Coronary artery (tissue), 2 donors: ENCODE results near the gene FRYL.

ENCODE experiments used
- DNase-seq: peaks from one replicate; pipeline ENCODE4 v3.0.0-alpha.2; 2017; ENCODE audit warnings: low spot score
- H3K27ac ChIP-seq, 2 donors: fragments of 200-600 bp; sonication (generic); one replicate each; pipeline ENCODE4 v1.5.1; 2016 to 2019
- H3K4me3 ChIP-seq: fragments of 200-600 bp; sonication (generic); 2 replicates; pipeline ENCODE4 v1.5.1; 2016; ENCODE audit warnings: mild to moderate bottlenecking, moderate library complexity
- TF ChIP-seq, protein P1 (sequence below): fragments of 200-600 bp; sonication (generic); IDR thresholded peaks from one replicate; pipeline ENCODE4 v1.5.1; 2019; ENCODE audit warnings: antibody characterized with exemption

Gene FRYL

DNA sequence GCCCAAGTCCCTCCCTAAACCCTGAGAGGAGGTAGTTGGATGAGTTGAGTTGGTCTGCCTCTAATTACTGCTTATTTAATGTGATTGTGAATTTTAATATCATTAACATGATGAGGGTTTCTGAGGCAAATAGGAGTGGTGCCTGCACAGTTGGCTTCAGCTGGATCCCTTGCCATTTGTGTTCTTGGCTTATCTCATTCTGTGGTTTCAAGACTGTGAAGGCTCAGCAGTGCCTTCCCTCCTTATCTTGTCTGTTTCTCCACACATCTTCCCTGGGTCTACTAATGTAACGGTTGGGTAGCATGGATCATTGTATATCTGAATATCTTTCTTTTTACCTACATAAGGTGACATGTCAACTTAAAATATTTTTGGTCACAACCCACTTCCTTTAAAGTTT lies 298.5 kb downstream of the FRYL start:
- H3K27ac ChIP-seq, result no peak overlapping the region
- TF ChIP-seq, protein P1, sequence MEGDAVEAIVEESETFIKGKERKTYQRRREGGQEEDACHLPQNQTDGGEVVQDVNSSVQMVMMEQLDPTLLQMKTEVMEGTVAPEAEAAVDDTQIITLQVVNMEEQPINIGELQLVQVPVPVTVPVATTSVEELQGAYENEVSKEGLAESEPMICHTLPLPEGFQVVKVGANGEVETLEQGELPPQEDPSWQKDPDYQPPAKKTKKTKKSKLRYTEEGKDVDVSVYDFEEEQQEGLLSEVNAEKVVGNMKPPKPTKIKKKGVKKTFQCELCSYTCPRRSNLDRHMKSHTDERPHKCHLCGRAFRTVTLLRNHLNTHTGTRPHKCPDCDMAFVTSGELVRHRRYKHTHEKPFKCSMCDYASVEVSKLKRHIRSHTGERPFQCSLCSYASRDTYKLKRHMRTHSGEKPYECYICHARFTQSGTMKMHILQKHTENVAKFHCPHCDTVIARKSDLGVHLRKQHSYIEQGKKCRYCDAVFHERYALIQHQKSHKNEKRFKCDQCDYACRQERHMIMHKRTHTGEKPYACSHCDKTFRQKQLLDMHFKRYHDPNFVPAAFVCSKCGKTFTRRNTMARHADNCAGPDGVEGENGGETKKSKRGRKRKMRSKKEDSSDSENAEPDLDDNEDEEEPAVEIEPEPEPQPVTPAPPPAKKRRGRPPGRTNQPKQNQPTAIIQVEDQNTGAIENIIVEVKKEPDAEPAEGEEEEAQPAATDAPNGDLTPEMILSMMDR, result no peak
- no peak overlapping the region for H3K4me3 ChIP-seq
- no peak for DNase-seq

DNA sequence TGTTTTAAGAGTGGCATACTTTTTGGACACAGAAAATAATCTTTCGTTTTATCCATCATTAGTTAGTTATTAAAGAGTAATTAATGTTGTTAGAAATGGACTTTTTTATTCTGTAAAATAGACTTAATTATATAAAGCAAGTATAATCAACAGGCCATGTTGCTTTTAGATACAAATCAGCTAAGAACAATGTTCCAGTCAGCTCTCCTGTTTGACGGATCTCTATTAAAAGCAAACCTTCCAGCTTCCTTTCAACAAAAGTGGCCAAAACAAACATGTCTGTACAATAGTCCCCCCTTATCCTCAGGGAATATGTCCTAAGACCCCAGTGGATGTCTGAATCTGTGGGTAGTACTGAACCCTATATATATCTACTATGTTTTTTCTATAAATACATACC lies 301.8 kb downstream of the FRYL start:
- TF ChIP-seq, protein P1, result no peak
- Histone ChIP-seq H3K27ac (no peak overlapping the region), H3K4me3 (no peak overlapping the region)
- DNase-seq, result no peak

DNA sequence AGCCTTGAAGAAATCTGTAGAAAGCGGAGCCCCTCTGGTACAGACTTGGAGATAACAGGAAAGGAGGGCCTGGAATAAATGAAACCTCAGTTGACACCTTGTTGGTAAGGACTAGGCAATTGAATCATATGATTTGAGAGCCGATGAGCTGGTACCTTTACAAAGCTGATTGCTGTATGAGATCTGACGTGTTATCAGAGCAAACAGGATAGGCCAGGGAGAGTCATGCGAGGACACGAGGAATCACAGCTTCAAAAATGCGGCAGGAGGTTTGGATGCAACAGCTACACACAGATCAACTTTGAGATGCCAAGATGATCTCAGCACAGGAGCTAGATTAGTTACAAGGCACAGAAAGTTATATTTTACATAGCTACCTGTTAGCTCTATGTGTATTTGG lies 304.3 kb downstream of the FRYL start:
- TF ChIP-seq, protein P1, result no peak
- H3K4me3 ChIP-seq, result no peak overlapping the region
- no peak for DNase-seq
- no peak overlapping the region for H3K27ac ChIP-seq

DNA sequence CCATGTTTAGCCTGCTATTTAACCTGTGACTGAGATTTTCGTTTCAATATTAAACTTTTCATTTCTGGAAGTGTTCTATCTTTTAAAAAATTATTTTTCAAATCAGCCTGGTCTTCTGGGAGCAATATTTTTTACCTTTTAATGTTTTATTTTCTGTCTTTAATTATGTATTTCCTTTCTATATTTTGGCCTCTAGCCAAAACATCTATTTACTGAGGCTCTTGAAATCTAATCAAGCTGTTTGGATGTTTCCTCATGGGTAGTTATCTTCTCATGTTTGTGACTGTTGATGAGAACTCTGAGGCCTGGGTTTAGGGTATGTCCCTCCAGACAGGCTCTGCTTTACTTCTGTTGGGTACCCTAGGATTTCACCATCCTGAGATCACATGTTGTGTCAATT lies 307.3 kb downstream of the FRYL start:
- no peak overlapping the region for H3K4me3 ChIP-seq
- no peak for DNase-seq
- TF ChIP-seq, protein P1, result no peak

DNA sequence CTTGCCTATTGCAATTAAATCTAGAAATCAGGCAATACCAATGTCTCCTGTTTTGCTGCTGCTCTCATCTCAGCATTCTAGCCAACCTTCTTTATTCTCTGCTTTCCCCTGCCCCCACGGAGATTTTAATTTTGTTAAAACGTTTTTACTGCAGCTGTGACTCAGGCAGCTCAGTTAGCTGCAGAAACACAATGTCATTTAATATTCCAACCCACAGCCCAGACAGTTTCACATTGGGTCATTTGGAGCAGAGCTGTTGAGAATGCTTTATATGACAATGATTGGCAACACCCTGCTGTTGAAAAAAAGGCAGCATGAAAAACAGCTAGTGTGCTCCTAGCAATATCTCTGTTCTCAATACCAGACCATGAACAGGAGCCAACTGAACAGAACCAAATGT lies 309.5 kb downstream of the FRYL start:
- no peak overlapping the region for H3K4me3 ChIP-seq
- DNase-seq, result no peak
- TF ChIP-seq, protein P1, result no peak
- H3K27ac ChIP-seq, result no peak overlapping the region

More for the DNA sequence above, 307.3 kb downstream of the FRYL start:
- no peak overlapping the region for H3K27ac ChIP-seq

DNA sequence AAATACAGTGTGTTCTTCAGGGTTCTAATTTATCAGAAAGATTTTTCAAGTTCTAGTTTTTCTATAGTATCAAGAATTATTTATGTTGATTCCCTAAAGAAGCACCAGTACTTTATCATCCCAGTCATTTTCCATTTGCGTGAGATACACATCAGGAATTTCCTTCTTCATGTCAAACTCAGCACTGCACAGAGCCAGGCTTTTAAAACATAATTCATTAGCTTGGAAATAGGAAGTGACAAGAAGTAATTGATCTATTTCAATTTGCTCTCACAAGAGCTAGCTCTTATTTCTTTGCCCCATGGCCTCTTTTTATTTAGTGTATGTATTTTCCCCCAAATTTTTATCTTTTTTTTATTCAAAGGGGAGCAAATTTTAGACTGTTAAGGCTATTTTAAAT lies 309.9 kb downstream of the FRYL start:
- no peak overlapping the region for H3K4me3 ChIP-seq
- TF ChIP-seq, protein P1, result no peak
- DNase-seq, result no peak
- no peak overlapping the region for H3K27ac ChIP-seq

DNA sequence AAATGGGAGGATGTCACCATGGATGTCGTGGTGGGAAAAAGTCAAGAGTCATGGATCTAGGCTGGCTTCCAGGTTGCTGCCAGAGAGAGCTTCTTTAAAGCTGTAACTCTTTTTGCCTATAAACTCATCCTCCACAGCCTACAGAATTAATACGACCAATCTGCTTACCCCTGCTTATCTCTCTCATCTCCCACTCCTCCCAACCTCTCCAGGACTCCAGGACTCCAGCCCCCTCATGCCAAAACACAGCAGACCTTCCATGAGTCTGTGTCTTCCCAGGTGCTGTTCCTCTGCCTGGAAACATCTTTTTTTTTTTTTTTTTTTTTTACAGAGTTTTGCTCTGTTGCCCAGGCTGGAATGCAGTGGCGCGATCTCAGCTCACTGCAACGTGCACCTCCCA lies 312.2 kb downstream of the FRYL start:
- Histone ChIP-seq H3K4me3 (no peak overlapping the region), H3K27ac (no peak overlapping the region)
- TF ChIP-seq, protein P1, result no peak
- no peak for DNase-seq
